WTC11 (cell line): ENCODE measurements around the gene EMX1. TPM values are rescaled to one million over a fixed set of nuclear protein-coding genes. Genes with fewer than 3 reads are reported as not detected.

Source experiments
- CBFB ChIP-seq: sonication (generic); formaldehyde crosslinking; IDR thresholded peaks from 2 replicates; pipeline ENCODE4 v1.8.1; 2022; ENCODE audit warnings: mild to moderate bottlenecking, low read depth, missing genetic modification reagents
- EMX1 ChIP-seq: fragments of 250-450 bp; sonication (Bioruptor Pico); IDR thresholded peaks from 2 replicates; pipeline ENCODE4 v1.8.0; 2021; ENCODE audit warnings: mild to moderate bottlenecking
- ETV6 ChIP-seq: sonication (generic); formaldehyde crosslinking; IDR thresholded peaks from 2 replicates; pipeline ENCODE4 v1.8.1; 2022; ENCODE audit warnings: mild to moderate bottlenecking, missing genetic modification reagents
- FOXK1 ChIP-seq: sonication (generic); formaldehyde crosslinking; IDR thresholded peaks from 2 replicates; pipeline ENCODE4 v1.8.0; 2022; ENCODE audit warnings: mild to moderate bottlenecking, moderate library complexity, missing genetic modification reagents
- GABPB1 ChIP-seq: sonication (generic); formaldehyde crosslinking; IDR thresholded peaks from 2 replicates; pipeline ENCODE4 v1.8.1; 2023; ENCODE audit warnings: mild to moderate bottlenecking, missing genetic modification reagents
- GRHL2 ChIP-seq: fragments of 250-450 bp; sonication (Bioruptor Pico); IDR thresholded peaks from 2 replicates; pipeline ENCODE4 v1.8.0; 2022; ENCODE audit warnings: mild to moderate bottlenecking, moderate library complexity; ENCODE audit not compliant: insufficient replicate concordance, severe bottlenecking
- GTF2I ChIP-seq: fragments of 250-450 bp; sonication (Bioruptor Pico); conservative IDR thresholded peaks from 2 replicates; pipeline ENCODE4 v1.4.0; 2021; ENCODE audit warnings: mild to moderate bottlenecking
- MAX ChIP-seq: sonication (generic); formaldehyde crosslinking; IDR thresholded peaks from 2 replicates; pipeline ENCODE4 v1.8.0; 2022; ENCODE audit warnings: mild to moderate bottlenecking, missing genetic modification reagents
- NFE2L1 ChIP-seq: sonication (generic); formaldehyde crosslinking; IDR thresholded peaks from 2 replicates; pipeline ENCODE4 v1.8.1; 2023; ENCODE audit warnings: missing genetic modification reagents
- NFYB ChIP-seq: sonication (generic); formaldehyde crosslinking; conservative IDR thresholded peaks from 2 replicates; pipeline ENCODE4 v1.8.0; 2022; ENCODE audit warnings: low read depth, missing genetic modification reagents
- SMAD3 ChIP-seq: sonication (generic); formaldehyde crosslinking; IDR thresholded peaks from 2 replicates; pipeline ENCODE4 v1.8.0; 2022; ENCODE audit warnings: missing genetic modification reagents, mild to moderate bottlenecking, borderline replicate concordance
- SOX15 ChIP-seq: fragments of 250-450 bp; sonication (Bioruptor Pico); IDR thresholded peaks from 2 replicates; pipeline ENCODE4 v1.9.0; 2021; ENCODE audit warnings: mild to moderate bottlenecking
- TEAD4 ChIP-seq: sonication (generic); formaldehyde crosslinking; IDR thresholded peaks from 2 replicates; pipeline ENCODE4 v1.8.0; 2022; ENCODE audit warnings: mild to moderate bottlenecking, missing genetic modification reagents
- TP53 ChIP-seq: sonication (generic); formaldehyde crosslinking; IDR thresholded peaks from 2 replicates; pipeline ENCODE4 v1.8.1; 2023; ENCODE audit warnings: mild to moderate bottlenecking, missing genetic modification reagents
- ZNF121 ChIP-seq: sonication (generic); formaldehyde crosslinking; IDR thresholded peaks from 2 replicates; pipeline ENCODE4 v1.8.0; 2023; ENCODE audit warnings: missing genetic modification reagents
- ZNF232 ChIP-seq: sonication (generic); formaldehyde crosslinking; IDR thresholded peaks from 2 replicates; pipeline ENCODE4 v1.8.0; 2022; ENCODE audit warnings: mild to moderate bottlenecking, missing genetic modification reagents
- ZNF317 ChIP-seq: sonication (generic); formaldehyde crosslinking; IDR thresholded peaks from 2 replicates; pipeline ENCODE4 v1.8.1; 2023; ENCODE audit warnings: low read depth, mild to moderate bottlenecking, moderate library complexity, missing genetic modification reagents, borderline replicate concordance
- ZNF396 ChIP-seq: fragments of 250-450 bp; sonication (Bioruptor Pico); IDR thresholded peaks from 2 replicates; pipeline ENCODE4 v1.8.0; 2021; ENCODE audit warnings: mild to moderate bottlenecking, moderate library complexity, borderline replicate concordance
- ZNF416 ChIP-seq: fragments of 250-450 bp; sonication (Bioruptor Pico); IDR thresholded peaks from 2 replicates; pipeline ENCODE4 v1.9.0; 2021; ENCODE audit warnings: mild to moderate bottlenecking, inconsistent platforms
- ZNF423 ChIP-seq: fragments of 250-450 bp; sonication (Bioruptor Pico); IDR thresholded peaks from 2 replicates; pipeline ENCODE4 v2.1.2; 2022; ENCODE audit warnings: mild to moderate bottlenecking, moderate library complexity
- total RNA-seq: library from RNA; stranded (reverse); gene quantifications from 3 replicates; pipeline ENCODE4 v1.2.3, GENCODE V29; 2021
- TF ChIP-seq, protein P1 (sequence below): sonication (generic); formaldehyde crosslinking; IDR thresholded peaks from 2 replicates; pipeline ENCODE4 v1.8.1; 2023; ENCODE audit warnings: mild to moderate bottlenecking, missing genetic modification reagents, borderline replicate concordance
- TF ChIP-seq, protein P2 (sequence below): fragments of 250-450 bp; sonication (Bioruptor Pico); IDR thresholded peaks from 2 replicates; pipeline ENCODE4 v1.9.0; 2021; ENCODE audit warnings: mild to moderate bottlenecking, borderline replicate concordance
- TF ChIP-seq, protein P3 (sequence below): fragments of 200-600 bp; IDR thresholded peaks from 2 replicates; pipeline ENCODE4 v1.8.0; 2022; ENCODE audit warnings: antibody characterized with exemption
- TF ChIP-seq, protein P4 (sequence below): sonication (generic); formaldehyde crosslinking; conservative IDR thresholded peaks from 2 replicates; pipeline ENCODE4 v1.8.1; 2023; ENCODE audit warnings: mild to moderate bottlenecking, low read depth, missing genetic modification reagents, moderate library complexity
- TF ChIP-seq, protein P5 (sequence below): sonication (generic); formaldehyde crosslinking; IDR thresholded peaks from 2 replicates; pipeline ENCODE4 v1.8.0; 2022; ENCODE audit warnings: mild to moderate bottlenecking, missing genetic modification reagents

EMX1 gene
- total RNA-seq, 1 experiment from 2014 or later = 3.8 TPM

DNA sequence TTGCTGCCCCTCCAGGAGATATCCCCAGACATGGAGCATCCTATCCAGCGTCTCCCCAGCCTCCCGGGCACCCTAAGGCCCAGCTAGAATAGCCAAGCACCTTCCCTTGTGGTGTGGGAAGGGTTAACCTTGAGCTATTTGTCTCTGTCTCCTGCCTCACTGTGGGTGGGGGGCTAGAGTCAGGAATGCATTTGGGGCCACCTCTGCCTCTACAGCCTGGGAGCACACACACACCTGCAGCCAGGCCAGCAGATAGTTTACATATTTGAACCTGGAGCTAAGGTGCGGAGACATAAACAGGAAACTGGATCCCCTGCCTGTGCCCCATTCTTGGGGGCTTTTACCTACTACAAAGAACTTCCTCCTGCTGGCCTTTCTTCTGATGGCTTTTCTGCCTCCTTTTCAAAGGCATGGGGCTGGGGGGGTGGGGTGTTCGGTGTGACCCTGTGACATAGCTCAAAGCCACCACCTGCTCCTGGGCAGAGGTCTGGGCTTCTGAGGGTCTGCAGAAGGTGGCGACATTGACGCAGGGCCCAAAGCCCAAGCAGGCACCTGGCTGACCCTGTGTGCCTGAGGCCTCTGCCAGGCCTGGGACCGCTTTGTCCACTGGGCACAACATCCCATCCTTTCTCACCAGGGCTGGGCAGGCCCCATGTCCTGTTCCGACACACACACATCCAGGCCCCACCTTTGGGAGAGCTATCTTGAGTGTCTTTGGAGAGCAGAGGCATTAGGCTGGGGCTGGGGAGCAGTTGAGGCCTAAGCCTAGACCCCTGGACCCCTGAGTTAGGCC lies 34.2 kb downstream of the EMX1 start (continued):
- TF ChIP-seq, protein P1, sequence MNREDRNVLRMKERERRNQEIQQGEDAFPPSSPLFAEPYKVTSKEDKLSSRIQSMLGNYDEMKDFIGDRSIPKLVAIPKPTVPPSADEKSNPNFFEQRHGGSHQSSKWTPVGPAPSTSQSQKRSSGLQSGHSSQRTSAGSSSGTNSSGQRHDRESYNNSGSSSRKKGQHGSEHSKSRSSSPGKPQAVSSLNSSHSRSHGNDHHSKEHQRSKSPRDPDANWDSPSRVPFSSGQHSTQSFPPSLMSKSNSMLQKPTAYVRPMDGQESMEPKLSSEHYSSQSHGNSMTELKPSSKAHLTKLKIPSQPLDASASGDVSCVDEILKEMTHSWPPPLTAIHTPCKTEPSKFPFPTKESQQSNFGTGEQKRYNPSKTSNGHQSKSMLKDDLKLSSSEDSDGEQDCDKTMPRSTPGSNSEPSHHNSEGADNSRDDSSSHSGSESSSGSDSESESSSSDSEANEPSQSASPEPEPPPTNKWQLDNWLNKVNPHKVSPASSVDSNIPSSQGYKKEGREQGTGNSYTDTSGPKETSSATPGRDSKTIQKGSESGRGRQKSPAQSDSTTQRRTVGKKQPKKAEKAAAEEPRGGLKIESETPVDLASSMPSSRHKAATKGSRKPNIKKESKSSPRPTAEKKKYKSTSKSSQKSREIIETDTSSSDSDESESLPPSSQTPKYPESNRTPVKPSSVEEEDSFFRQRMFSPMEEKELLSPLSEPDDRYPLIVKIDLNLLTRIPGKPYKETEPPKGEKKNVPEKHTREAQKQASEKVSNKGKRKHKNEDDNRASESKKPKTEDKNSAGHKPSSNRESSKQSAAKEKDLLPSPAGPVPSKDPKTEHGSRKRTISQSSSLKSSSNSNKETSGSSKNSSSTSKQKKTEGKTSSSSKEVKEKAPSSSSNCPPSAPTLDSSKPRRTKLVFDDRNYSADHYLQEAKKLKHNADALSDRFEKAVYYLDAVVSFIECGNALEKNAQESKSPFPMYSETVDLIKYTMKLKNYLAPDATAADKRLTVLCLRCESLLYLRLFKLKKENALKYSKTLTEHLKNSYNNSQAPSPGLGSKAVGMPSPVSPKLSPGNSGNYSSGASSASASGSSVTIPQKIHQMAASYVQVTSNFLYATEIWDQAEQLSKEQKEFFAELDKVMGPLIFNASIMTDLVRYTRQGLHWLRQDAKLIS = no peak
- TF ChIP-seq, protein P2, sequence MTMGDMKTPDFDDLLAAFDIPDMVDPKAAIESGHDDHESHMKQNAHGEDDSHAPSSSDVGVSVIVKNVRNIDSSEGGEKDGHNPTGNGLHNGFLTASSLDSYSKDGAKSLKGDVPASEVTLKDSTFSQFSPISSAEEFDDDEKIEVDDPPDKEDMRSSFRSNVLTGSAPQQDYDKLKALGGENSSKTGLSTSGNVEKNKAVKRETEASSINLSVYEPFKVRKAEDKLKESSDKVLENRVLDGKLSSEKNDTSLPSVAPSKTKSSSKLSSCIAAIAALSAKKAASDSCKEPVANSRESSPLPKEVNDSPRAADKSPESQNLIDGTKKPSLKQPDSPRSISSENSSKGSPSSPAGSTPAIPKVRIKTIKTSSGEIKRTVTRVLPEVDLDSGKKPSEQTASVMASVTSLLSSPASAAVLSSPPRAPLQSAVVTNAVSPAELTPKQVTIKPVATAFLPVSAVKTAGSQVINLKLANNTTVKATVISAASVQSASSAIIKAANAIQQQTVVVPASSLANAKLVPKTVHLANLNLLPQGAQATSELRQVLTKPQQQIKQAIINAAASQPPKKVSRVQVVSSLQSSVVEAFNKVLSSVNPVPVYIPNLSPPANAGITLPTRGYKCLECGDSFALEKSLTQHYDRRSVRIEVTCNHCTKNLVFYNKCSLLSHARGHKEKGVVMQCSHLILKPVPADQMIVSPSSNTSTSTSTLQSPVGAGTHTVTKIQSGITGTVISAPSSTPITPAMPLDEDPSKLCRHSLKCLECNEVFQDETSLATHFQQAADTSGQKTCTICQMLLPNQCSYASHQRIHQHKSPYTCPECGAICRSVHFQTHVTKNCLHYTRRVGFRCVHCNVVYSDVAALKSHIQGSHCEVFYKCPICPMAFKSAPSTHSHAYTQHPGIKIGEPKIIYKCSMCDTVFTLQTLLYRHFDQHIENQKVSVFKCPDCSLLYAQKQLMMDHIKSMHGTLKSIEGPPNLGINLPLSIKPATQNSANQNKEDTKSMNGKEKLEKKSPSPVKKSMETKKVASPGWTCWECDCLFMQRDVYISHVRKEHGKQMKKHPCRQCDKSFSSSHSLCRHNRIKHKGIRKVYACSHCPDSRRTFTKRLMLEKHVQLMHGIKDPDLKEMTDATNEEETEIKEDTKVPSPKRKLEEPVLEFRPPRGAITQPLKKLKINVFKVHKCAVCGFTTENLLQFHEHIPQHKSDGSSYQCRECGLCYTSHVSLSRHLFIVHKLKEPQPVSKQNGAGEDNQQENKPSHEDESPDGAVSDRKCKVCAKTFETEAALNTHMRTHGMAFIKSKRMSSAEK (CRISPR knock-in tag) = peak; percentile 51; the same call in 1 of the 2 replicates
- TF ChIP-seq, protein P3, sequence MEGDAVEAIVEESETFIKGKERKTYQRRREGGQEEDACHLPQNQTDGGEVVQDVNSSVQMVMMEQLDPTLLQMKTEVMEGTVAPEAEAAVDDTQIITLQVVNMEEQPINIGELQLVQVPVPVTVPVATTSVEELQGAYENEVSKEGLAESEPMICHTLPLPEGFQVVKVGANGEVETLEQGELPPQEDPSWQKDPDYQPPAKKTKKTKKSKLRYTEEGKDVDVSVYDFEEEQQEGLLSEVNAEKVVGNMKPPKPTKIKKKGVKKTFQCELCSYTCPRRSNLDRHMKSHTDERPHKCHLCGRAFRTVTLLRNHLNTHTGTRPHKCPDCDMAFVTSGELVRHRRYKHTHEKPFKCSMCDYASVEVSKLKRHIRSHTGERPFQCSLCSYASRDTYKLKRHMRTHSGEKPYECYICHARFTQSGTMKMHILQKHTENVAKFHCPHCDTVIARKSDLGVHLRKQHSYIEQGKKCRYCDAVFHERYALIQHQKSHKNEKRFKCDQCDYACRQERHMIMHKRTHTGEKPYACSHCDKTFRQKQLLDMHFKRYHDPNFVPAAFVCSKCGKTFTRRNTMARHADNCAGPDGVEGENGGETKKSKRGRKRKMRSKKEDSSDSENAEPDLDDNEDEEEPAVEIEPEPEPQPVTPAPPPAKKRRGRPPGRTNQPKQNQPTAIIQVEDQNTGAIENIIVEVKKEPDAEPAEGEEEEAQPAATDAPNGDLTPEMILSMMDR = no peak
- TF ChIP-seq ETV6 (CRISPR knock-in tag) = peak; percentile 97
- TF ChIP-seq ZNF121 = 0 out of 2 replicates have a peak, but pooled peaks have one; percentile 5
- TF ChIP-seq ZNF416 (CRISPR knock-in tag) = no peak
- no peak for TF ChIP-seq GABPB1 (CRISPR knock-in tag)
- no peak for TF ChIP-seq ZNF317 (CRISPR knock-in tag)
- no peak for TF ChIP-seq ZNF396
- TF ChIP-seq NFYB (CRISPR knock-in tag) = no peak
- TF ChIP-seq ZNF232 (CRISPR knock-in tag) = 0 out of 2 replicates have a peak, but pooled peaks have one; percentile 5
- TF ChIP-seq, protein P4, sequence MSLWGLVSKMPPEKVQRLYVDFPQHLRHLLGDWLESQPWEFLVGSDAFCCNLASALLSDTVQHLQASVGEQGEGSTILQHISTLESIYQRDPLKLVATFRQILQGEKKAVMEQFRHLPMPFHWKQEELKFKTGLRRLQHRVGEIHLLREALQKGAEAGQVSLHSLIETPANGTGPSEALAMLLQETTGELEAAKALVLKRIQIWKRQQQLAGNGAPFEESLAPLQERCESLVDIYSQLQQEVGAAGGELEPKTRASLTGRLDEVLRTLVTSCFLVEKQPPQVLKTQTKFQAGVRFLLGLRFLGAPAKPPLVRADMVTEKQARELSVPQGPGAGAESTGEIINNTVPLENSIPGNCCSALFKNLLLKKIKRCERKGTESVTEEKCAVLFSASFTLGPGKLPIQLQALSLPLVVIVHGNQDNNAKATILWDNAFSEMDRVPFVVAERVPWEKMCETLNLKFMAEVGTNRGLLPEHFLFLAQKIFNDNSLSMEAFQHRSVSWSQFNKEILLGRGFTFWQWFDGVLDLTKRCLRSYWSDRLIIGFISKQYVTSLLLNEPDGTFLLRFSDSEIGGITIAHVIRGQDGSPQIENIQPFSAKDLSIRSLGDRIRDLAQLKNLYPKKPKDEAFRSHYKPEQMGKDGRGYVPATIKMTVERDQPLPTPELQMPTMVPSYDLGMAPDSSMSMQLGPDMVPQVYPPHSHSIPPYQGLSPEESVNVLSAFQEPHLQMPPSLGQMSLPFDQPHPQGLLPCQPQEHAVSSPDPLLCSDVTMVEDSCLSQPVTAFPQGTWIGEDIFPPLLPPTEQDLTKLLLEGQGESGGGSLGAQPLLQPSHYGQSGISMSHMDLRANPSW (CRISPR knock-in tag) = no peak
- TF ChIP-seq MAX (CRISPR knock-in tag) = peak; percentile 35; the same call in 1 of the 2 replicates
- TF ChIP-seq SOX15 (CRISPR knock-in tag) = no peak
- TF ChIP-seq ZNF423 (CRISPR knock-in tag) = peak; percentile 86
- TF ChIP-seq TEAD4 = 0 out of 2 replicates have a peak, but pooled peaks have one; percentile 49
- TF ChIP-seq NFE2L1 = no peak
- 0 out of 2 replicates have a peak, but pooled peaks have one; percentile 29 for TF ChIP-seq TP53 (CRISPR knock-in tag)
- TF ChIP-seq EMX1 (CRISPR knock-in tag) = no peak
- no peak for TF ChIP-seq GTF2I (CRISPR knock-in tag)
- no peak for TF ChIP-seq CBFB (CRISPR knock-in tag)
- no peak for TF ChIP-seq SMAD3 (CRISPR knock-in tag)
- no peak for TF ChIP-seq GRHL2 (CRISPR knock-in tag)
- peak; percentile 92 for TF ChIP-seq FOXK1
- TF ChIP-seq, protein P5, sequence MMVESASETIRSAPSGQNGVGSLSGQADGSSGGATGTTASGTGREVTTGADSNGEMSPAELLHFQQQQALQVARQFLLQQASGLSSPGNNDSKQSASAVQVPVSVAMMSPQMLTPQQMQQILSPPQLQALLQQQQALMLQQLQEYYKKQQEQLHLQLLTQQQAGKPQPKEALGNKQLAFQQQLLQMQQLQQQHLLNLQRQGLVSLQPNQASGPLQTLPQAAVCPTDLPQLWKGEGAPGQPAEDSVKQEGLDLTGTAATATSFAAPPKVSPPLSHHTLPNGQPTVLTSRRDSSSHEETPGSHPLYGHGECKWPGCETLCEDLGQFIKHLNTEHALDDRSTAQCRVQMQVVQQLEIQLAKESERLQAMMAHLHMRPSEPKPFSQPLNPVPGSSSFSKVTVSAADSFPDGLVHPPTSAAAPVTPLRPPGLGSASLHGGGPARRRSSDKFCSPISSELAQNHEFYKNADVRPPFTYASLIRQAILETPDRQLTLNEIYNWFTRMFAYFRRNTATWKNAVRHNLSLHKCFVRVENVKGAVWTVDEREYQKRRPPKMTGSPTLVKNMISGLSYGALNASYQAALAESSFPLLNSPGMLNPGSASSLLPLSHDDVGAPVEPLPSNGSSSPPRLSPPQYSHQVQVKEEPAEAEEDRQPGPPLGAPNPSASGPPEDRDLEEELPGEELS (CRISPR knock-in tag) = peak; percentile 91; the same call in 1 of the 2 replicates
